Activated T-helper 1 cell treated with anti-CD3 and anti-CD28 coated beads, Interleukin-12 subunit alpha, Interleukin-12 subunit beta, Interleukin-2, Interleukin-4 antibody, amounts not matched to agents 30 ng/mL and 10 ng/mL and 1 ng/mL, durations not matched to agents 14 hours and 24 hours and 36 hours (primary cell): ENCODE measurements around the gene SNRNP70. TPM values are rescaled to one million over a fixed set of nuclear protein-coding genes. Genes with fewer than 3 reads are reported as not detected.
"Not testable (repeated sequence)": the region's sequence is repeated elsewhere in the genome, so short reads cannot be mapped to it uniquely, and the experiment has no call there.

Experiments
- DNase-seq: peaks from one replicate; pipeline ENCODE4 v3.0.0; 2021; ENCODE audit warnings: low spot score
- H3K27ac Mint-ChIP-seq: one replicate; pipeline ENCODE4 v1.8.0; 2021; ENCODE audit warnings: mild to moderate bottlenecking, mixed read lengths
- H3K27me3 Mint-ChIP-seq: one replicate; pipeline ENCODE4 v1.8.0; 2022; ENCODE audit warnings: mild to moderate bottlenecking, moderate library complexity, mixed read lengths; ENCODE audit not compliant: insufficient read depth
- H3K36me3 Mint-ChIP-seq: one replicate; pipeline ENCODE4 v1.8.0; 2021; ENCODE audit warnings: low read depth, mixed read lengths
- H3K4me1 Mint-ChIP-seq: one replicate; pipeline ENCODE4 v1.8.0; 2021; ENCODE audit warnings: low read depth, mixed read lengths
- H3K4me3 Mint-ChIP-seq: one replicate; pipeline ENCODE4 v1.8.0; 2021; ENCODE audit warnings: mild to moderate bottlenecking, moderate library complexity, mixed read lengths
- H3K9me3 Mint-ChIP-seq: one replicate; pipeline ENCODE4 v1.8.0; 2021; ENCODE audit warnings: mixed read lengths
- intact Hi-C: fragments of 100-400 bp; cut with micrococcal nuclease; formaldehyde crosslinking; loops from one replicate; pipeline ENCODE4 v1.15.1; 2024
- total RNA-seq: library from RNA; stranded (reverse); gene quantifications from 2 replicates; pipeline ENCODE4 v1.2.3, GENCODE V29; 2022

The SNRNP70 gene
- total RNA-seq, 1 donor from 2014 or later, result 272 TPM

GRCh38 chr19:49056101-49056901, 28.9 kb upstream of the SNRNP70 start:
- peak; percentile 49 for DNase-seq
- no peaks in the 10 kb centered on the region for H3K36me3 Mint-ChIP-seq
- no peak overlapping the region for H3K27ac Mint-ChIP-seq
- H3K4me3 Mint-ChIP-seq, result peak overlapping the region; percentile 73
- H3K4me1 Mint-ChIP-seq, result peaks cover 18% of the 10 kb centered on the region
- H3K9me3 Mint-ChIP-seq, result no peaks in the 10 kb centered on the region
- peaks cover 44% of the 10 kb centered on the region for H3K27me3 Mint-ChIP-seq
- intact Hi-C loops, result loop anchor here (2.0 kb wide), 1 partner anchor 38 kb away; no protein-coding TSS in a partner anchor

- H3K27ac Mint-ChIP-seq, H3K36me3 Mint-ChIP-seq, H3K9me3 Mint-ChIP-seq, DNase-seq: not testable (repeated sequence)
- peaks cover 44% of the 10 kb centered on the region for H3K27me3 Mint-ChIP-seq
- intact Hi-C loops, result loop anchor here (2.0 kb wide), 1 partner anchor 38 kb away; no protein-coding TSS in a partner anchor
- H3K4me1 Mint-ChIP-seq, result peaks cover 18% of the 10 kb centered on the region
- H3K4me3 Mint-ChIP-seq, result peak overlapping the region; percentile 73
Observed at GRCh38 chr19:49056902-49057596, 28.2 kb upstream of the SNRNP70 start.

- peaks cover 18% of the 10 kb centered on the region for H3K4me1 Mint-ChIP-seq
- no peaks in the 10 kb centered on the region for H3K36me3 Mint-ChIP-seq
- peak within 1 kb of the TSS; percentile 73 for H3K4me3 Mint-ChIP-seq
- peaks cover 44% of the 10 kb centered on the region for H3K27me3 Mint-ChIP-seq
- intact Hi-C loops, result loop anchor here (2.0 kb wide), 1 partner anchor 39 kb away; no protein-coding TSS in a partner anchor
- no peaks in the 10 kb centered on the region for H3K9me3 Mint-ChIP-seq
- no peak within 1 kb of the TSS for H3K27ac Mint-ChIP-seq
- DNase-seq, result no peak
Observed at GRCh38 chr19:49057636-49058234, 27.5 kb upstream of the SNRNP70 start, which contains the start of gene CGB7. Gene CGB7 (minus strand): TSS chr19:49057749. CDS start chr19:49055375, 2,374 bp downstream.

GRCh38 chr19:49058562-49058961, 26.7 kb upstream of the SNRNP70 start:
- Mint-ChIP-seq H3K27ac (no peak overlapping the region), H3K4me1 (peaks cover 18% of the 10 kb centered on the region), H3K9me3 (no peaks in the 10 kb centered on the region), H3K27me3 (peaks cover 47% of the 10 kb centered on the region), H3K36me3 (no peaks in the 10 kb centered on the region), H3K4me3 (no peak overlapping the region)
- intact Hi-C loops, result no loop called here
- no peak for DNase-seq

- Mint-ChIP-seq H3K27ac (no peak overlapping the region), H3K36me3 (no peaks in the 10 kb centered on the region), H3K9me3 (no peaks in the 10 kb centered on the region), H3K4me3 (no peak overlapping the region), H3K27me3 (peaks cover 50% of the 10 kb centered on the region), H3K4me1 (peaks cover 18% of the 10 kb centered on the region)
- intact Hi-C loops, result no loop called here
- no peak for DNase-seq
Observed at GRCh38 chr19:49059053-49059452, 26.2 kb upstream of the SNRNP70 start.

- intact Hi-C loops, result no loop called here
- H3K4me1 Mint-ChIP-seq, result peaks cover 18% of the 10 kb centered on the region
Observed at GRCh38 chr19:49061000-49061399, 24.3 kb upstream of the SNRNP70 start.

GRCh38 chr19:49061445-49061844, 23.8 kb upstream of the SNRNP70 start:
- no peak for DNase-seq
- H3K36me3 Mint-ChIP-seq, result no peaks in the 10 kb centered on the region
- peaks cover 17% of the 10 kb centered on the region for H3K4me1 Mint-ChIP-seq
- no peak overlapping the region for H3K4me3 Mint-ChIP-seq
- intact Hi-C loops, result no loop called here
- no peak overlapping the region for H3K27ac Mint-ChIP-seq
- no peaks in the 10 kb centered on the region for H3K9me3 Mint-ChIP-seq
- H3K27me3 Mint-ChIP-seq, result peaks cover 63% of the 10 kb centered on the region

More at GRCh38 chr19:49061000-49061399, 24.3 kb upstream of the SNRNP70 start:
- peaks cover 63% of the 10 kb centered on the region for H3K27me3 Mint-ChIP-seq
- no peaks in the 10 kb centered on the region for H3K9me3 Mint-ChIP-seq
- no peak for DNase-seq
- no peaks in the 10 kb centered on the region for H3K36me3 Mint-ChIP-seq
- H3K27ac Mint-ChIP-seq, result no peak overlapping the region
- H3K4me3 Mint-ChIP-seq, result no peak overlapping the region

- no peak for DNase-seq
- intact Hi-C loops, result no loop called here
- H3K4me3 Mint-ChIP-seq, result no peak overlapping the region
- no peaks in the 10 kb centered on the region for H3K9me3 Mint-ChIP-seq
- peaks cover 62% of the 10 kb centered on the region for H3K27me3 Mint-ChIP-seq
- no peaks in the 10 kb centered on the region for H3K4me1 Mint-ChIP-seq
- H3K27ac Mint-ChIP-seq, result no peak overlapping the region
- no peaks in the 10 kb centered on the region for H3K36me3 Mint-ChIP-seq
Observed at GRCh38 chr19:49064029-49064629, 21.1 kb upstream of the SNRNP70 start.

- Mint-ChIP-seq H3K27me3 (peaks cover 62% of the 10 kb centered on the region), H3K36me3 (no peaks in the 10 kb centered on the region), H3K9me3 (no peaks in the 10 kb centered on the region), H3K4me1 (no peaks in the 10 kb centered on the region), H3K4me3 (peak within 1 kb of the TSS; percentile 13), H3K27ac (peak within 1 kb of the TSS; percentile 10)
- intact Hi-C loops, result no loop called here
- no peak for DNase-seq
Observed at GRCh38 chr19:49064768-49065611, 20.3 kb upstream of the SNRNP70 start, which contains the start of gene NTF4. Gene NTF4 (minus strand): TSS chr19:49064818. CDS start chr19:49061997, 2,821 bp downstream.

GRCh38 chr19:49065905-49066512, 19.2 kb upstream of the SNRNP70 start:
- H3K4me1 Mint-ChIP-seq, result no peaks in the 10 kb centered on the region
- no peak overlapping the region for H3K4me3 Mint-ChIP-seq
- intact Hi-C loops, result no loop called here
- H3K27me3 Mint-ChIP-seq, result peaks cover 63% of the 10 kb centered on the region
- no peak overlapping the region for H3K27ac Mint-ChIP-seq
- no peaks in the 10 kb centered on the region for H3K9me3 Mint-ChIP-seq
- no peak for DNase-seq
- no peaks in the 10 kb centered on the region for H3K36me3 Mint-ChIP-seq

GRCh38 chr19:49067554-49067953, 17.7 kb upstream of the SNRNP70 start:
- Mint-ChIP-seq H3K27ac (no peak overlapping the region), H3K4me1 (no peaks in the 10 kb centered on the region), H3K9me3 (no peaks in the 10 kb centered on the region), H3K36me3 (no peaks in the 10 kb centered on the region), H3K27me3 (peaks cover 69% of the 10 kb centered on the region), H3K4me3 (no peak overlapping the region)
- no peak for DNase-seq
- intact Hi-C loops, result no loop called here
